RWPE1 (cell line): ENCODE results near the gene SLC37A3.

Experiments
- CTCF ChIA-PET: fragments of 350-600 bp; sonication (Branson Sonifier 250); formaldehyde crosslinking; extraction: SDS; loops from one replicate; lab custom pipeline; 2021; lab: Yijun Ruan, JAX
- POLR2A ChIA-PET: fragments of 400-600 bp; formaldehyde crosslinking; extraction: SDS; loops from one replicate; lab custom pipeline; 2020; ENCODE audit warnings: antibody characterized with exemption; ENCODE audit not compliant: low non-redundant PET; lab: Yijun Ruan, JAX
- DNase-seq: peaks from one replicate; pipeline ENCODE4 v3.0.0; 2012; ENCODE audit warnings: low spot score
- H3K27ac ChIP-seq: fragments of 450-650 bp; 2 replicates; pipeline ENCODE4 v1.5.1; 2017
- CTCF ChIP-seq: fragments of 450-650 bp; conservative IDR thresholded peaks from 2 replicates; pipeline ENCODE4 v1.5.1; 2017; ENCODE audit warnings: low read depth, mild to moderate bottlenecking

Gene SLC37A3

GRCh38 chr7:140397784-140398750 is at the start of gene SLC37A3:
SLC37A3 (minus strand) TSS chr7:140398530; CDS start chr7:140382526, 16,004 bp downstream.
- TF ChIP-seq CTCF: no peak
- peak within 1 kb of the TSS; percentile 77 for H3K27ac ChIP-seq
- ChIA-PET CTCF (interaction anchor here (0.6 kb wide), 1 partner anchor 83 kb away, joined by 3 read pairs; no protein-coding TSS in a partner anchor), POLR2A (interaction anchor here (0.7 kb wide), 1 partner anchor 141 kb away, joined by 3 read pairs; no protein-coding TSS in a partner anchor)
- peak; percentile 92 for DNase-seq

- CTCF ChIA-PET: no interaction called here
- no peak overlapping the region for H3K27ac ChIP-seq
- POLR2A ChIA-PET: no interaction called here
- no peak for TF ChIP-seq CTCF
- DNase-seq: no peak
Observed at GRCh38 chr7:140447841-140448240, 49.5 kb upstream of the SLC37A3 start.

GRCh38 chr7:140446467-140446866 is 48.1 kb upstream of the SLC37A3 start:
- POLR2A ChIA-PET: no interaction called here
- CTCF ChIA-PET: interaction anchor here (0.7 kb wide), 1 partner anchor 63 kb away, joined by 3 read pairs; no protein-coding TSS in a partner anchor
- H3K27ac ChIP-seq: no peak overlapping the region
- DNase-seq: no peak
- TF ChIP-seq CTCF: no peak

- POLR2A ChIA-PET: no interaction called here
- CTCF ChIA-PET: no interaction called here
- H3K27ac ChIP-seq: no peak overlapping the region
- no peak for DNase-seq
- no peak for TF ChIP-seq CTCF
Observed at GRCh38 chr7:140441519-140441918, 43.2 kb upstream of the SLC37A3 start.

- TF ChIP-seq CTCF: no peak
- no peak for DNase-seq
- POLR2A ChIA-PET: no interaction called here
- H3K27ac ChIP-seq: no peak overlapping the region
- CTCF ChIA-PET: no interaction called here
Observed at GRCh38 chr7:140440593-140440992, 42.3 kb upstream of the SLC37A3 start.

GRCh38 chr7:140439359-140439758 is 41.0 kb upstream of the SLC37A3 start:
- no peak overlapping the region for H3K27ac ChIP-seq
- DNase-seq: no peak
- no peak for TF ChIP-seq CTCF
- ChIA-PET POLR2A (no interaction called here), CTCF (no interaction called here)
